PC-9 (cell line): Measurements from ENCODE around the gene PDE11A.

Experiments
- EZH2 ChIP-seq: fragments of 200-600 bp; sonication (generic); IDR thresholded peaks from 2 replicates; pipeline ENCODE4 v1.8.0; 2017; ENCODE audit warnings: antibody characterized with exemption, low read depth
- TF ChIP-seq, protein P1 (sequence below): fragments of 200-600 bp; sonication (generic); conservative IDR thresholded peaks from 2 replicates; pipeline ENCODE4 v1.6.1; 2017; ENCODE audit warnings: mixed run types, antibody characterized with exemption, mild to moderate bottlenecking, moderate library complexity

DNA sequence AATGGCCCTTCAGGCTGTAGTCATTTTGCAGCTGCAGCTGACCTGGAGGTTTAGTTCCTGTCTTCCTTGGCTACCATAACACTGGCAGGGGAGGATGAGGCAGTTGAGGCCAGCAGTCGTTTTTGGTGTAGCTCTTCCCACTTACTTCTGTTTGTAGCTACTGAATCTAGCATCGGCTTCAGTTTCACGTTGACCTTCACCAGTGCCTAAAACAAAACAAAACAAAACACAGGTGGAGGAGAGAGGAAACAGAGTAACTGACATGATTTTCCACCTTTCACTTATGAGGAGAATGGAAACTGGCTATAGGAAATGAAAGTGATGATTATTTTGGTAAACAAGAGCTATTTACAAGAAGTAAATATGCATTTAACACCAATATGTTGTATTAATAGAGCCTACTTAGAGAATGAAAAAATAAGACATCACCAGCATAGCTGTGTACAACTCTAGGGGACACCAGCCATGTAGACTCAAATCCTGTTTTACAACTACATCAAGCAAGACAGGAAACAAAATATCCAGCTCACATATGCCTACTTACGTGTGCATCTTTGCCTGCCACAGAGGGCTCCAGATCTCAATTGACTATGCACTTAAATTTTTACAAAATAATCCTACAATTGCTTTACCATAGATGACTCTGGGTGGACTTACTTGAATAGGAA lies 443.1 kb downstream of the PDE11A start:
- TF ChIP-seq, protein P1, sequence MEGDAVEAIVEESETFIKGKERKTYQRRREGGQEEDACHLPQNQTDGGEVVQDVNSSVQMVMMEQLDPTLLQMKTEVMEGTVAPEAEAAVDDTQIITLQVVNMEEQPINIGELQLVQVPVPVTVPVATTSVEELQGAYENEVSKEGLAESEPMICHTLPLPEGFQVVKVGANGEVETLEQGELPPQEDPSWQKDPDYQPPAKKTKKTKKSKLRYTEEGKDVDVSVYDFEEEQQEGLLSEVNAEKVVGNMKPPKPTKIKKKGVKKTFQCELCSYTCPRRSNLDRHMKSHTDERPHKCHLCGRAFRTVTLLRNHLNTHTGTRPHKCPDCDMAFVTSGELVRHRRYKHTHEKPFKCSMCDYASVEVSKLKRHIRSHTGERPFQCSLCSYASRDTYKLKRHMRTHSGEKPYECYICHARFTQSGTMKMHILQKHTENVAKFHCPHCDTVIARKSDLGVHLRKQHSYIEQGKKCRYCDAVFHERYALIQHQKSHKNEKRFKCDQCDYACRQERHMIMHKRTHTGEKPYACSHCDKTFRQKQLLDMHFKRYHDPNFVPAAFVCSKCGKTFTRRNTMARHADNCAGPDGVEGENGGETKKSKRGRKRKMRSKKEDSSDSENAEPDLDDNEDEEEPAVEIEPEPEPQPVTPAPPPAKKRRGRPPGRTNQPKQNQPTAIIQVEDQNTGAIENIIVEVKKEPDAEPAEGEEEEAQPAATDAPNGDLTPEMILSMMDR = no peak
- TF ChIP-seq EZH2 = no peak
